ENCODE data around the gene L3MBTL4. TPM values are rescaled to one million over a fixed set of nuclear protein-coding genes. Genes with fewer than 3 reads are reported as not detected.
"Not testable (repeated sequence)": the region's sequence is repeated elsewhere in the genome, so short reads cannot be mapped to it uniquely, and the experiment has no call there.

The L3MBTL4 gene
- total RNA-seq, 1 experiment from 2014 or later: 2.1 TPM

DNA sequence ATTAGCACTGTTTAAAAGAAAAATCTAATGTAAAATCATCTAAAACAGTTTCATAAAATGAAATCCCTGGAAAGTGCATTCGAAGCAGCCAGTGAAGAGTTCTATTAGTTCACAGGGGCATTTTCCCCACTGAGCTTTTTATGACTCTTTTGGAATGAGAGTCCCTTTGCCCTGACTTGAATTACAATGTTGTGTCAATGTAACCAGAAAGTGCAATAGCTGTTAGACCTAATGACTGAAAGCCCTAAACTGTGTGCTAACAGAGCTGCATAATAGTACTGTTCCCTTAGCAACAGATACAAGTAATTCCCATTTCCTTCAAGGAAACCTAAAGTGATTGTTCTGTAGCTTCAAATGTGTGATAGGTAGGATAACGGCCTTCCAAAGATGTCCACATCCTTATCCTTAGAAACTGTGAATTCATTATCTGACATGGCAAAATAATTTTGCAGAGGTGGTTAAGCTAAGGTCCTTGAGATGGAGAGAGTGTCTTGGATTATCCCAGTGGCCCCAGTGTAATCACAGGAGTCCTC is 134.4 kb downstream of the L3MBTL4 start:
- intact Hi-C loops (cut with micrococcal nuclease; ENCODE audit: unreplicated experiment): no loop called here
- TF ChIP-seq CTCF (IDR thresholded peaks at IDR 0.05; ENCODE audit: unreplicated experiment): no peak
- H3K9me3 Mint-ChIP-seq (ENCODE audit: low read depth, unreplicated experiment): no peaks in the 10 kb centered on the region
- H3K36me3 Mint-ChIP-seq (ENCODE audit: insufficient read depth, unreplicated experiment): no peaks in the 10 kb centered on the region
- H3K4me3 Mint-ChIP-seq (ENCODE audit: low read depth, unreplicated experiment): no peak overlapping the region
- H3K4me1 Mint-ChIP-seq (ENCODE audit: low read depth, unreplicated experiment): no peaks in the 10 kb centered on the region
- no TSS peak for BruUV-seq (replicated peaks)
- CTCF ChIA-PET: no interaction called here
- H3K27me3 Mint-ChIP-seq (ENCODE audit: unreplicated experiment): peaks cover 3% of the 10 kb centered on the region
- no peak overlapping the region for H3K27ac Mint-ChIP-seq (ENCODE audit: unreplicated experiment)
- no peak for DNase-seq

GRCh38 chr18:6279308-6279707 is 135.4 kb downstream of the L3MBTL4 start:
- intact Hi-C loops (cut with micrococcal nuclease; ENCODE audit: unreplicated experiment): no loop called here
- H3K4me3 Mint-ChIP-seq (ENCODE audit: low read depth, unreplicated experiment): no peak overlapping the region
- H3K27ac Mint-ChIP-seq (ENCODE audit: unreplicated experiment): no peak overlapping the region
- CTCF ChIA-PET: no interaction called here
- no peak for DNase-seq
- no peaks in the 10 kb centered on the region for H3K36me3 Mint-ChIP-seq (ENCODE audit: insufficient read depth, unreplicated experiment)
- H3K9me3 Mint-ChIP-seq (ENCODE audit: low read depth, unreplicated experiment): no peaks in the 10 kb centered on the region
- TF ChIP-seq CTCF (IDR thresholded peaks at IDR 0.05; ENCODE audit: unreplicated experiment): no peak
- BruUV-seq (replicated peaks): no TSS peak
- no peaks in the 10 kb centered on the region for H3K4me1 Mint-ChIP-seq (ENCODE audit: low read depth, unreplicated experiment)
- peaks cover 12% of the 10 kb centered on the region for H3K27me3 Mint-ChIP-seq (ENCODE audit: unreplicated experiment)

GRCh38 chr18:6273423-6273822 is 141.3 kb downstream of the L3MBTL4 start:
- no peak overlapping the region for H3K4me3 Mint-ChIP-seq (ENCODE audit: low read depth, unreplicated experiment)
- TF ChIP-seq CTCF (IDR thresholded peaks at IDR 0.05; ENCODE audit: unreplicated experiment): no peak
- H3K27me3 Mint-ChIP-seq (ENCODE audit: unreplicated experiment): peaks cover 47% of the 10 kb centered on the region
- DNase-seq: no peak
- H3K27ac Mint-ChIP-seq (ENCODE audit: unreplicated experiment): no peak overlapping the region
- no peaks in the 10 kb centered on the region for H3K36me3 Mint-ChIP-seq (ENCODE audit: insufficient read depth, unreplicated experiment)
- no peaks in the 10 kb centered on the region for H3K4me1 Mint-ChIP-seq (ENCODE audit: low read depth, unreplicated experiment)
- H3K9me3 Mint-ChIP-seq (ENCODE audit: low read depth, unreplicated experiment): peaks cover 8% of the 10 kb centered on the region
- intact Hi-C loops (cut with micrococcal nuclease; ENCODE audit: unreplicated experiment): no loop called here
- BruUV-seq (replicated peaks): no TSS peak
- CTCF ChIA-PET: no interaction called here

DNA sequence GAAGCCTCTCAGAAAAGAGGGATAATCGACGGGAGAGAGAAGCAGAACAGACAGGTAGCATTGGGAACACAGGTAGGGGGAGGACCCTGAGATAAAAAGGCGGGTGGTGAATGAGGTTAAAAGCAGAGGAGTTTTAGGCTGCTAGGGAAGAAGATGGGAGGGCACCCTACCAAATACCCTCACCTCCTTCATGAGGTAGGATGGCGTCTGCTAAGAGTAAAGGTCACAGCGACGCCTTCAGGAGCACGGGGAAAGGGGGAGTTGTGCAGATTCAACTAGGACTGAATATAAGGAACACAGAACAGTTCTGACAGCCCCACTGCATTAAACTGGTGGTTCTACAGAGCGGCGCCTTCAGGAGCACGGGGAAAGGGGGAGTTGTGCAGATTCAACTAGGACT is 142.6 kb downstream of the L3MBTL4 start:
- H3K4me1 Mint-ChIP-seq (ENCODE audit: low read depth, unreplicated experiment); H3K36me3 Mint-ChIP-seq (ENCODE audit: insufficient read depth, unreplicated experiment); H3K4me3 Mint-ChIP-seq (ENCODE audit: low read depth, unreplicated experiment); DNase-seq; H3K9me3 Mint-ChIP-seq (ENCODE audit: low read depth, unreplicated experiment); H3K27ac Mint-ChIP-seq (ENCODE audit: unreplicated experiment); BruUV-seq (replicated peaks); CTCF ChIA-PET; intact Hi-C loops (cut with micrococcal nuclease; ENCODE audit: unreplicated experiment): not testable (repeated sequence)
- peaks cover 47% of the 10 kb centered on the region for H3K27me3 Mint-ChIP-seq (ENCODE audit: unreplicated experiment)

DNA sequence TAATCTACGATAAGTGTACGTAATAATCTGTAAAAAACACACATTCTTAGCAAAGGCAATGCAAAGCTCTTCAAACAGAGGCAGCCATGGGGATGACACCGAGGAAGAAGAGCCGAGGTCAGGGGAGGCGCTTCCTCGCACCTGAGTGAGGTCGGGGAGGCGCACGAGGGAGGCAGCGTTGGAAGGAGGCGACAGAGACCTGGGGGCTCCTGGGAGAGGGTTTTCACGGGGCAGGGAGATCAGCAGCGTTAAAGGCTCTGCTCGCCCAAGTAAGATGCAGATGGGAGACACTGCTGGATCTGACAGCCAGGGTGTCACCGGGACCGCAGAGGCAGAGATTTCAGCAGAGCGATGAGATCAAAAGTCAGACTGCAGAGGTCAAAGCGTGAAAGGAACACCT is 143.1 kb downstream of the L3MBTL4 start:
- no TSS peak for BruUV-seq (replicated peaks)
- no peaks in the 10 kb centered on the region for H3K36me3 Mint-ChIP-seq (ENCODE audit: insufficient read depth, unreplicated experiment)
- peaks cover 8% of the 10 kb centered on the region for H3K9me3 Mint-ChIP-seq (ENCODE audit: low read depth, unreplicated experiment)
- TF ChIP-seq CTCF (IDR thresholded peaks at IDR 0.05; ENCODE audit: unreplicated experiment): no peak
- intact Hi-C loops (cut with micrococcal nuclease; ENCODE audit: unreplicated experiment): no loop called here
- H3K4me3 Mint-ChIP-seq (ENCODE audit: low read depth, unreplicated experiment): no peak overlapping the region
- no peaks in the 10 kb centered on the region for H3K4me1 Mint-ChIP-seq (ENCODE audit: low read depth, unreplicated experiment)
- CTCF ChIA-PET: no interaction called here
- H3K27ac Mint-ChIP-seq (ENCODE audit: unreplicated experiment): no peak overlapping the region
- no peak for DNase-seq
- peaks cover 47% of the 10 kb centered on the region for H3K27me3 Mint-ChIP-seq (ENCODE audit: unreplicated experiment)

Measured in Calu3 (cell line).